Pericardium fibroblast (primary cell): ENCODE measurements around the gene IL1RAPL1. TPM values are rescaled to one million over a fixed set of nuclear protein-coding genes. Genes with fewer than 3 reads are reported as not detected.

Experiments used
- total RNA-seq: library from RNA; depleted of rRNA; stranded (reverse); fragments of >200 nt; gene quantifications from 2 replicates; pipeline ENCODE4 v1.2.3, GENCODE V29; 2015

IL1RAPL1 gene
- 0.58 and 1.5 TPM in 2 replicates for total RNA-seq

GRCh38 chrX:28586981-28587551, at the start of gene IL1RAPL1:
Gene IL1RAPL1 (plus strand): TSS chrX:28587446.

